Activated CD8-positive, alpha-beta memory T cell treated with anti-CD3 and anti-CD28 coated beads for 36 hours (primary cell): ENCODE results near the gene GLIS1. TPM values are rescaled to one million over a fixed set of nuclear protein-coding genes. Genes with fewer than 3 reads are reported as not detected.

Source experiments
- CTCF ChIA-PET: fragments of 350-600 bp; sonication (Branson Sonifier 250); formaldehyde crosslinking; loops from one replicate; lab custom pipeline; 2021; ENCODE audit warnings: antibody characterized with exemption; lab: Charles Lee
- POLR2A ChIA-PET: fragments of 350-600 bp; sonication (Branson Sonifier 250); formaldehyde crosslinking; loops from one replicate; lab custom pipeline; 2021; ENCODE audit warnings: antibody characterized with exemption; lab: Charles Lee
- total RNA-seq, 2 experiments: library from RNA; stranded (reverse); gene quantifications; one replicate each; pipeline ENCODE4 v1.2.3, GENCODE V29; 2021

Gene GLIS1
- total RNA-seq, 2 experiments from 2014 or later = not detected

GRCh38 chr1:53520481-53520880 lies 218.5 kb downstream of the GLIS1 start:
- CTCF ChIA-PET = no interaction called here
- POLR2A ChIA-PET = no interaction called here

GRCh38 chr1:53519421-53519820 lies 219.5 kb downstream of the GLIS1 start:
- ChIA-PET POLR2A (no interaction called here), CTCF (interaction anchor here (0.5 kb wide), 1 partner anchor 241 kb away, joined by 3 read pairs; no protein-coding TSS in a partner anchor)

- ChIA-PET POLR2A (no interaction called here), CTCF (no interaction called here)
Measured at GRCh38 chr1:53518775-53519174, 220.2 kb downstream of the GLIS1 start.

GRCh38 chr1:53517821-53518352 lies 221.1 kb downstream of the GLIS1 start:
- ChIA-PET CTCF (interaction anchor here (1.3 kb wide), 1 partner anchor 31 kb away, joined by 4 read pairs; no protein-coding TSS in a partner anchor), POLR2A (no interaction called here)

DNA sequence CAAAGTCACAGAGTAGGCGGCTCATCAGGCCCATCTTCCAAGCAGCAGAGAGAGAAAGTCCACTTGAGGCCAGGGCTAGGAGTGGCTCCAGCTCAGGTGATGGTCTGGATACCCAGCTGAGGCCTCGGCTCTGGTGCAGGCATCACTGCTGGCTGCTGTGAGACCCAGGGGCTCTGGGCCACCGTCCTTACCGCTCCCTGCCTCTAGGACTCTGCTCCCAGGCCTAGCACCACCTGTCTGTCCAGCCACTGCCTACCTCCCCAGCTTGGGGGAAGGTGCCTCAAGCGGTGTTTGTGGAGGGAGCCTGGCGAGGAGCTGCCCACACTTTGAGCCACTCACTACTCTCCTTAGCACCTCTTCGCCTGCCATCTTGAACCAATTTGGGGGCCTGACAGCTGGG lies 221.9 kb downstream of the GLIS1 start:
- POLR2A ChIA-PET = no interaction called here
- CTCF ChIA-PET = interaction anchor here (1.3 kb wide), 1 partner anchor 30 kb away, joined by 4 read pairs; no protein-coding TSS in a partner anchor

DNA sequence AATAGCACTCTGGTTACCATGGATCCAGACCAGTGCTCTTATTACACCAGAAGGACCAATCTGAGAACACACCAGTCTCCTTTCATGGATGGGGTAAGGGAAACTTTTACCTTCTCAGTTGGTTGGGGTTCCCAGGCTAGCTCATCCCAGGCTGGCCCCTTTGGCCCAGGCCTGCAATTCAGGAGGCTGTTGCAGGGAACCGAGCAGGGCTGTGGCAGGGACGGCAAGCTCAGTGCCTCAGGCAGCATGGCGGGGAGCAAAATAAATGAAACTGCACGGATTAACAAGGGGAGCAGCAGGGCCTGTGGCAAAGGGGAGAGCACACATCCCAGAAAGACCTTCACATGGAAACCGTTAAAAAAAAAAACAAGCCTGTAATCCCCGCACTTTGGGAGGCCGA lies 222.8 kb downstream of the GLIS1 start:
- ChIA-PET CTCF (interaction anchor here (1.3 kb wide), 1 partner anchor 29 kb away, joined by 4 read pairs; no protein-coding TSS in a partner anchor), POLR2A (no interaction called here)

- ChIA-PET POLR2A (no interaction called here), CTCF (no interaction called here)
Measured at GRCh38 chr1:53514436-53514835, 224.5 kb downstream of the GLIS1 start.

DNA sequence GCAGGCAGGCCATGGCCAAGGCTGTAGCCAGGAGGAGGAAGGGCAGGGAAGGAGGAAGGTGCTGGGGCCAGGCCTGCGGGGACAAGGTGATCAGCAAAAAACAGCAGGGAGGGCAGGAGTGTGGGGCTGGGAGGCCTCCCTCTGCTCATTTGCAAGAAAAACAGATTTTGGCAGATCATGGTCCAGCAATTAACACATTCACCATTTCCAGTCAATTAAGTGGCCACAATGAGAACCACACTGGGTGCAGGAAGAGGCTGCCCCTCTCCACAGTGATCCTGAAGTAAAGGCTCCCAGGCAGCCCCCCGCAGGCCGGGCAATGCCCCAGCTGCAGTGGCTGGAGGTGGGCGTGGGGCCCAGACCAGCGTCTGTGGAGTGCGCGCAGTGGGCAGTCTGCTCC lies 225.1 kb downstream of the GLIS1 start:
- POLR2A ChIA-PET = no interaction called here
- CTCF ChIA-PET = no interaction called here

GRCh38 chr1:53512807-53513755 lies 225.9 kb downstream of the GLIS1 start:
- POLR2A ChIA-PET = no interaction called here
- CTCF ChIA-PET = interaction anchor here (0.5 to 0.6 kb wide), 2 partner anchors 91 to 107 kb away, joined by 3 read pairs; no protein-coding TSS in a partner anchor

DNA sequence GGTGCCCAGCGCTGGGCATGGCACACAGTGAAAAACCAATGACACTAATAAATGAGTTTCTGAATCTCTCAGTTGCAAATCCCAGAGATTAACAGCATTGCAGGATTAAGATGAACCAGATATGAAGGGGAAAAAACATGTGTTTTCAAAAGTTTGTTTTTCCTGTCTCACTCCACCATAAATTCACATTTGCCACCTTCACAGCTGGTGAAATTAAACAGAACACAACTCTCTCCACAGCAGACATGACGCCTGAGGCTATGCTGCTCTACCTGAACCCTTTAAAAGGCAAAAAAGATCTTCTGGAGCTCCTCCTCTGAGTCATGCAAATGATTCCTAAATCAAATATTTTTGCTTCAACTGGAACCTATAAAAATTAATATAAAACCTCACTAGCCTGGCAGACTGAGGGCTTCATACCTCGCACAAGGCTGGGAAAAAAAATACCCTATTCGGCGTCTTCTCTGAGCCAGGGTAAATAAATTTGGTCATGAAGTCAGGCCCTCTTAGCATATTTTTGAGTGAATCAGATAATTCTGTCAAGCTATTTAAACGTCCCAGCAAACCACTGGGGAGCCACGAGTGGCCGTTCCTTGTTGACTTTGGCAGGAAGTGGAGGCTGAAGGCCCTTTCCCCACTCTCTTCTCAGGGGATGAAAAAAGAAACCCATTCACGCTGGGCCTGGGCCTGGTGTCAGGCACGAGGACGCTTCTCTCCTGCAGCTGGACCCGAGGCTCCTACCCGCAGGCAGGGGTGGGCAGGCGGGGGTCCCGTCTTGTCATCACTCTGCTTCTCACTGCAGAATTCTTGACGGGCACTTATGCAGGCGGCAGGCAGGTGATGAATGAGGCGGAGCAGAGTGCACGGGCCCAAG lies 226.8 kb downstream of the GLIS1 start:
- CTCF ChIA-PET = interaction anchor here (0.5 to 1.4 kb wide), 3 partner anchors 26 to 108 kb away, joined by 3 to 4 read pairs (median 3); no protein-coding TSS in a partner anchor

GRCh38 chr1:53511323-53511932 lies 227.5 kb downstream of the GLIS1 start:
- CTCF ChIA-PET = interaction anchor here (1.4 kb wide), 1 partner anchor 26 kb away, joined by 4 read pairs; no protein-coding TSS in a partner anchor
- POLR2A ChIA-PET = no interaction called here

More for the DNA sequence above, 226.8 kb downstream of the GLIS1 start:
- POLR2A ChIA-PET = no interaction called here

DNA sequence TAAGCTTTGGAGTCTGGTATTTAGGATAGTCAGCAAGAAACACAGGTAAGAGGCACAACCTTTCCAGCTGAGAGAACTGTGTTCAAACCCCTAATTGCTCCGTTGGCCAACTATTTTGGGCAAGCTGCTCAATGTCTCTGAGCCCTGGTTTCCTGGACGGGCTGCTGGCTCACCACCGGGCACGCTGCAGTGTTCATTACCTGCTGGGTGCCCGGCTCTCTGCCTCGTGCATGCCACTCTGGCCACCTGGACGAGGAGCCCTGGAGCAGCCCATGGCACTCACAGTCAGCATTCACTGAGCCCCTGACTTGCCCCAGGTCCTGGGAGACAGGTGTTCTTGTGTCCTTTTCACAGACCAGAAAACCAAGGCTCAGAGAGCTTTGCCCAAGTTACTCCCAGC lies 228.7 kb downstream of the GLIS1 start:
- ChIA-PET CTCF (no interaction called here), POLR2A (no interaction called here)

DNA sequence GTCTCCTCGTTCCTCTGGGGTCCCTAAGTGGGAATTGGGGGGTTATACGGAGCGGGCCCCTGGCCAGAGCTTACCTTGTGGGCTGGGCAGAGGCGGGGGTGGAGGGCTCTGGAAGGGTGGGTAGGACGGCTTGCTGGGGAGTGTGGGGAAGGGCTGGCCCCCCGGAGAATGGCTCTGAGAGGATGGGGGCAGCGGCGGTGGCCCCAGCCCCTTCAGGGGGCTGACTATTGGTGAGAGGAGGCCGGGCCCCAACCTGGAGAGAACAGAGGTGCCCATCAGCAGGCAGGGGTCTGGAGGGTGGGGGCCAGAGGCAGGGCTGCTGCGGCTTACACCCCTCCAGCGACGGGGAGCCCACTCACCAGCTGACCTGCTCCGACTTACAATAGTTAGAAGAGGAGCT lies 229.2 kb downstream of the GLIS1 start:
- ChIA-PET POLR2A (no interaction called here), CTCF (no interaction called here)

- ChIA-PET POLR2A (no interaction called here), CTCF (no interaction called here)
Measured at GRCh38 chr1:53508991-53509666, 229.8 kb downstream of the GLIS1 start.

DNA sequence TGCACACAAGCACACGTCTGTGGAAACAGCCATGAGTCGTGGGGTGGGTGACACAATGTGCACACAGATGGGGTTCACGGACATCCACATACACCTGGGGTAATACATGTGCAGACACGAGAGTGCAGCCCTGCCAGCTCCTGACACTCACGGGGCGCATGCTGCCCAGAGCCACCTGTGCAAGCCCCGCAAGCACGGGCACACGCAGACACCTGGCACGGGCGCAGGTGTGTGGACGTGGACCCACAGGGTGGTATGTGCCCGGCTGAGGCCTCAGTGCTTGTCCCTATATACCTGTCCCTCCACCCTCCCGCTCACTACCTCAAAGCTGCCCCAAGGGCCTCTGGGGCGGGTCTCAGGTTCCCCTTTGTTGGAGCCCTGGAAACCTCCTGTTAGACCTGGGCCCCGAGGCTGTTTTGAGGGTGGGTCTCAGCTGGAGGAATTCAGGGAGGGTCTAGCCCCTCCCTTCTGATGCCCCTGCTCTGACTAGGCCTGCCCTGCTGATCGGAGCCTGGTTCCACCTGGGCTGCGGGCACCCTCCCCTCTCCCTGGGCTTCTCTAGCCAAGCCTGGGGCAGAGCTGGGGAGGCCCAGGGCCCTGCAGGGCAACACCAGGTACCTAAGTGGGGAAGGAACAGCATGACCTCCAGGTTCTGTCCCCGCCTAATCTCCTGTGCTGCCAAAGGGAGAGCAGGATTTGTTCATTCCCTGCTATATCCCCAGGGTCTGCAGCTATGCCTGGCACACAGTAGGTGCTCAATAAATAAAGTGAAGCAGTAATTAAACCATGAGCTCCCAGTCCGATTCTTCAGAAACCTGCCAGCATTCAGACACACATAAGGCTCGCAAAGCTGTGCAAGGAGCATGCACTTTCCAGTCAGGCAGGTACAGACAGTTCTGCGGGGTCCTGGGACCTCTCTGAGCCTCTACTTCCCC lies 230.6 kb downstream of the GLIS1 start:
- ChIA-PET CTCF (no interaction called here), POLR2A (no interaction called here)

DNA sequence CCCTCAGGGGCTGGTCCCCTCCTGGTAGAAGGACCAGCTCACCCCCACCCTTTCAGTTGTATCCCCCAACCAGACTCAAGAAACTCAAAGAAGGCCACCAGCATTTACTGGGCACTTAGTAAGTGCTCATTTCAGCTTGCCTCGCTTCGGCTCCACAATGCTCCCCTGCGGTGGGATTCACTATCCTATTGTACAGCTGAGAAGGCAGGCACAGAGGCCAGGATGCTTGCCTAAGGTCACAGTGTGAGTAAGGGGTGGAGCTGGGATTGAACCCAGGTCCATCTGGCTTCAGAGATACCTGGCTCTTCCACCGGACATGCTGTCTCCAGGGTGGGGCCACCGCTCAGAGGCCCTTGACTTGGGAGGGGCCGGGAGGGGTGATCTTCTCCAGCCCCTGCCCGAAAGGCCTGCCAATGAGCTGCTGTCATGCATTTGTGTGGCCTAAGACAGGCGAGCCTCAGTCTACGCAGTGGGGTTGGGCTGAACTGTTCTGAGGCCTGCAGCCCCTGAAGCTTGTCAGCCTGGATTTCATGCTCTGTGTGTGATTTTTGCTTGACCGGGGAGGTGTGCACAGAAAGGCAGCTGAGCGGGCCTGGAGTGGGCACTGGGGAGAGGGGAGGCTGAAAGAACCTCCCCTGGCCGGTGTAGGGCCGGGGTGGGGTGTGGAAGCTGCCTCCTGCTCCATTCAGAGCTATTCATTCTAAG lies 231.7 kb downstream of the GLIS1 start:
- CTCF ChIA-PET = no interaction called here

More for the DNA sequence above, 231.7 kb downstream of the GLIS1 start:
- POLR2A ChIA-PET = no interaction called here
